Measurements from ENCODE around the gene KANSL1.
"Not testable (repeated sequence)": the region's sequence is repeated elsewhere in the genome, so short reads cannot be mapped to it uniquely, and the experiment has no call there.

DNA sequence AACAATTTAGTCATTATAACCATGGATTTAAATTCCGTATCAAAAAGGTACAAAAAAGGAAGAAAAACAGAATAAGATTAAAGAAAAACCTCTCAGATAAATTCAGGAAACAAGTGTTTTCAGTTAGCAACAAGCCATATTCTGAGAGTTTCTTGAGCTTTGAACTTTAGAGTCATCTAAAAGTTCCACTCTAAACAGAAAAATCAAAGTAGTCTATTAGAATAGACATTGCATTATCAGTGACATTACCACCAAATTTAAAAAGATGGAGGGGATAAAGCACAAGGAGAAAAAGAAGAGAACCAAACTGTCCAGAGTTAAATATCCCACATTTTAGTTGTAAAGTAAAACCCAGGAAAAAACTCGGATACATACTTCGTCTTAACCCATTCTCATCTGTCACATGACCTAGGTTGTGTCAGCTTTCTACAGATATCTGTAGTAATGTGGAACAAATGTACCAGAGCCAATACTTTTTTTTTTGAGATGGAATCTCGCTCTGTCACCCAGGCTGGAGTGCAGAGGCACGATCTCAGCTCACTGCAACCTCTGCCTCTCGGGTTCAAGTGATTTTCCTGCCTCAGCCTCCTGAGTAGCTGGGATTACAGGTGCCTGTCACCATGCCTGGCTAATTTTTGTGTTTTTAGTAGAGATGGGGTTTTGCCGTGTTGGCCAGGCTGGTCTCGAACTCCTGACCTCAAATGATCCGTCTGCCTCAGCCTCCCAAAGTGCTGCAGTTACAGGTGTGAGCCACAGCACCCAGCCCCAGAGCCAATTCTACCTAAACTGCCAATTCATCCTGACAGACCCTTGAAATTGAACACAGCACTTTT, 91.2 kb downstream of the KANSL1 start:
- TF ChIP-seq, protein P1, sequence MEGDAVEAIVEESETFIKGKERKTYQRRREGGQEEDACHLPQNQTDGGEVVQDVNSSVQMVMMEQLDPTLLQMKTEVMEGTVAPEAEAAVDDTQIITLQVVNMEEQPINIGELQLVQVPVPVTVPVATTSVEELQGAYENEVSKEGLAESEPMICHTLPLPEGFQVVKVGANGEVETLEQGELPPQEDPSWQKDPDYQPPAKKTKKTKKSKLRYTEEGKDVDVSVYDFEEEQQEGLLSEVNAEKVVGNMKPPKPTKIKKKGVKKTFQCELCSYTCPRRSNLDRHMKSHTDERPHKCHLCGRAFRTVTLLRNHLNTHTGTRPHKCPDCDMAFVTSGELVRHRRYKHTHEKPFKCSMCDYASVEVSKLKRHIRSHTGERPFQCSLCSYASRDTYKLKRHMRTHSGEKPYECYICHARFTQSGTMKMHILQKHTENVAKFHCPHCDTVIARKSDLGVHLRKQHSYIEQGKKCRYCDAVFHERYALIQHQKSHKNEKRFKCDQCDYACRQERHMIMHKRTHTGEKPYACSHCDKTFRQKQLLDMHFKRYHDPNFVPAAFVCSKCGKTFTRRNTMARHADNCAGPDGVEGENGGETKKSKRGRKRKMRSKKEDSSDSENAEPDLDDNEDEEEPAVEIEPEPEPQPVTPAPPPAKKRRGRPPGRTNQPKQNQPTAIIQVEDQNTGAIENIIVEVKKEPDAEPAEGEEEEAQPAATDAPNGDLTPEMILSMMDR (IDR thresholded peaks at IDR 0.05; ENCODE audit: poor library complexity, severe bottlenecking) = not testable (repeated sequence)
- TF ChIP-seq RAD21 (conservative IDR thresholded peaks at IDR 0.05) = not testable (repeated sequence)
